ENCODE data around the gene ATP6V0D1.
"Not testable (repeated sequence)": the region's sequence is repeated elsewhere in the genome, so short reads cannot be mapped to it uniquely, and the experiment has no call there.

Gene ATP6V0D1

GRCh38 chr16:67504031-67505021, 23.4 kb upstream of the ATP6V0D1 start:
- peak; percentile 48 for DNase-seq (ENCODE audit: low spot score)

- peak; percentile 75 for DNase-seq (ENCODE audit: low spot score)
Observed at GRCh38 chr16:67499106-67499505, 18.1 kb upstream of the ATP6V0D1 start.

- peak; percentile 25 for DNase-seq (ENCODE audit: low spot score)
Observed at GRCh38 chr16:67490335-67491096, 9.6 kb upstream of the ATP6V0D1 start.

- DNase-seq (ENCODE audit: low spot score), result no peak
Observed at GRCh38 chr16:67489401-67490083, 8.6 kb upstream of the ATP6V0D1 start.

GRCh38 chr16:67487561-67487960, 6.6 kb upstream of the ATP6V0D1 start:
- DNase-seq (ENCODE audit: low spot score), result not testable (repeated sequence)

GRCh38 chr16:67486805-67487204, 5.8 kb upstream of the ATP6V0D1 start:
- no peak for DNase-seq (ENCODE audit: low spot score)

- no peak for DNase-seq (ENCODE audit: low spot score)
Observed at GRCh38 chr16:67483731-67484525, 3.0 kb upstream of the ATP6V0D1 start.

- DNase-seq (ENCODE audit: low spot score), result no peak
Observed at GRCh38 chr16:67483150-67483549, 2.2 kb upstream of the ATP6V0D1 start, which contains the start of gene AGRP. Gene AGRP (minus strand): TSS chr16:67483547. CDS start chr16:67483398, 149 bp downstream.

GRCh38 chr16:67482233-67482924, 1.4 kb upstream of the ATP6V0D1 start:
- no peak for DNase-seq (ENCODE audit: low spot score)

- no peak for DNase-seq (ENCODE audit: low spot score)
Observed at GRCh38 chr16:67481561-67482232, 740 bp upstream of the ATP6V0D1 start.

- no peak for DNase-seq (ENCODE audit: low spot score)
Observed at GRCh38 chr16:67477960-67478554, 2.9 kb downstream of the ATP6V0D1 start.

GRCh38 chr16:67474551-67475455, 6.2 kb downstream of the ATP6V0D1 start:
- no peak for DNase-seq (ENCODE audit: low spot score)

GRCh38 chr16:67471758-67472384, 9.1 kb downstream of the ATP6V0D1 start:
- DNase-seq (ENCODE audit: low spot score), result no peak

- peak; percentile 41 for DNase-seq (ENCODE audit: low spot score)
Observed at GRCh38 chr16:67470359-67470758, 10.6 kb downstream of the ATP6V0D1 start.

- no peak for DNase-seq (ENCODE audit: low spot score)
Observed at GRCh38 chr16:67468731-67469130, 12.2 kb downstream of the ATP6V0D1 start.

- no peak for DNase-seq (ENCODE audit: low spot score)
Observed at GRCh38 chr16:67466581-67466980, 14.4 kb downstream of the ATP6V0D1 start.

GRCh38 chr16:67464565-67464964, 16.4 kb downstream of the ATP6V0D1 start:
- DNase-seq (ENCODE audit: low spot score), result no peak

- no peak for DNase-seq (ENCODE audit: low spot score)
Observed at GRCh38 chr16:67463691-67464090, 17.3 kb downstream of the ATP6V0D1 start.

Measured in AG20443 (cell line).